Stomach (tissue), 9 donors: ENCODE results near the gene APLNR. TPM values are rescaled to one million over a fixed set of nuclear protein-coding genes. Genes with fewer than 3 reads are reported as not detected.

Experiments used
- DNase-seq, 2 donors: peaks; one replicate each; pipeline versions ENCODE4 v3.0.0 to v3.0.0-alpha.2; 2013 to 2019
- H3K27ac ChIP-seq, 5 donors: fragments of 200-600 bp in 4 of 5; sonication (generic) in 4 of 5; one replicate each; pipeline ENCODE4 v1.5.1; 2013 to 2019; ENCODE audit warnings: mild to moderate bottlenecking in 1 of 5, moderate library complexity in 1 of 5
- H3K27me3 ChIP-seq, 3 donors: fragments of 200-600 bp; sonication (generic); one replicate each; pipeline ENCODE4 v1.5.1; 2017 to 2019; ENCODE audit warnings: mixed run types in 1 of 3
- H3K36me3 ChIP-seq, 4 donors: fragments of 200-600 bp; sonication (generic); 1 replicate in 3 of 4; 2 replicates in 1 of 4; pipeline ENCODE4 v1.5.1; 2016 to 2019
- H3K4me1 ChIP-seq, 4 donors: fragments of 200-600 bp; sonication (generic); one replicate each; pipeline ENCODE4 v1.5.1; 2016 to 2019
- H3K4me3 ChIP-seq, 4 donors: fragments of 200-600 bp; sonication (generic) in 3 of 4; one replicate each; pipeline ENCODE4 v1.5.1; 2016 to 2019; ENCODE audit warnings: mild to moderate bottlenecking in 1 of 4
- H3K9me3 ChIP-seq, 4 donors: fragments of 200-600 bp; sonication (generic); one replicate each; pipeline ENCODE4 v1.5.1; 2016 to 2019
- EP300 ChIP-seq: sonication (generic); formaldehyde crosslinking; IDR thresholded peaks from one replicate; pipeline ENCODE4 v1.6.1; 2017; ENCODE audit warnings: antibody characterized with exemption
- POLR2A ChIP-seq, 4 donors: fragments of 450-650 bp; IDR thresholded peaks; one replicate each; pipeline ENCODE4 v1.6.1; 2016; ENCODE audit warnings: antibody characterized with exemption in 4 of 4, control low read depth in 2 of 4, mild to moderate bottlenecking in 1 of 4, moderate library complexity in 1 of 4
- POLR2AphosphoS5 ChIP-seq, 3 donors: sonication (generic); formaldehyde crosslinking; IDR thresholded peaks; one replicate each; pipeline ENCODE4 v1.6.1; 2016; ENCODE audit warnings: antibody characterized with exemption in 3 of 3
- WGBS, 5 donors: extraction: QIAGEN DNeasy Blood & Tissue Kit in 3 of 5; methylation state at CpG; one replicate each; pipeline versions ENCODE4 v1.1.5 to v1.1.7; 2013 to 2018; 5-methylcytosine and 5-hydroxymethylcytosine counted together
- intact Hi-C: fragments of 100-400 bp; cut with DNase I; formaldehyde crosslinking; loops from one replicate; pipeline ENCODE4 v1.15.1; 2023; ENCODE audit warnings: low total_unique reads
- polyA plus RNA-seq, 3 donors: library from polyadenylated mRNA; stranded (reverse); fragments of 200-250 nt; gene quantifications; one replicate each; pipeline ENCODE4 v1.2.3, GENCODE V29; 2013
- total RNA-seq, 5 donors: library from RNA; depleted of rRNA; stranded (reverse); fragments of >200 nt; gene quantifications; one replicate each; pipeline versions ENCODE4 v1.1.0 to v1.2.3, GENCODE V29; 2014 to 2016
- TF ChIP-seq, protein P1 (sequence below), 7 experiments: fragments of 450-650 bp in 4 of 7; fragments of 200-600 bp in 3 of 7; sonication (generic) in 3 of 7; IDR thresholded peaks; one replicate each; pipeline ENCODE4 v1.5.1; 2016 to 2019; ENCODE audit warnings: antibody characterized with exemption in 7 of 7, control low read depth in 2 of 7, mild to moderate bottlenecking in 1 of 7
- donor health status: healthy with polysubstance abuse.
- donor health status: Bipolar disorder and iron deficiency.
- donor health status: healthy.

APLNR gene
- total and polyA plus RNA-seq, 8 donors = 0.43 to 12.1 (median 1.7) TPM; not detected in 2

DNA sequence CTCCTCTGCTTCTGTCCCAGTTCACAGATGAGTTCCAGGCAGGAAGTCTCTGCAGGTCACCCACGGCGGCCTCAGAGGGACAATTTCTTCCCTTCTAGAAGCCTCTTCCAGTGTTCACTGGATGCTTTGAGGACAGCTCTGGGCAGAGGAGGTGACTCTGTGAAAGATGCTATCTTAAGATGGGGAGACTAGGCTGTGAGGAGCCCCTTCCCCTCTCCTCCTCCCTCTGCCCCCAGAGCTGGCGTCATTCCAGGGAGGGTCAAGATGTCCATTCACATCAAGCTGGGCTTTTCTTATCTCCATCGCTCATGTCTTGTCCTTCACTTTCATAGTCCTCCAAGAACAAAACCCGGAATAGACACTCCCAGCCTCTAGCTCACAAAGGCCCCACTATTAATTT is 3.3 kb downstream of the APLNR start:
- no peak overlapping the region for H3K27ac ChIP-seq
- peaks cover 0 to 4% (median 0%) of the 10 kb centered on the region in 4 donors for H3K4me1 ChIP-seq
- H3K9me3 ChIP-seq = no peaks in the 10 kb centered on the region
- H3K27me3 ChIP-seq = peaks cover 0 to 73% (median 3%) of the 10 kb centered on the region in 3 donors
- TF ChIP-seq POLR2AphosphoS5 (IDR thresholded peaks at IDR 0.05) (no peak), EP300 (no peak), POLR2A (IDR thresholded peaks at IDR 0.05) (no peak)
- TF ChIP-seq, protein P1, sequence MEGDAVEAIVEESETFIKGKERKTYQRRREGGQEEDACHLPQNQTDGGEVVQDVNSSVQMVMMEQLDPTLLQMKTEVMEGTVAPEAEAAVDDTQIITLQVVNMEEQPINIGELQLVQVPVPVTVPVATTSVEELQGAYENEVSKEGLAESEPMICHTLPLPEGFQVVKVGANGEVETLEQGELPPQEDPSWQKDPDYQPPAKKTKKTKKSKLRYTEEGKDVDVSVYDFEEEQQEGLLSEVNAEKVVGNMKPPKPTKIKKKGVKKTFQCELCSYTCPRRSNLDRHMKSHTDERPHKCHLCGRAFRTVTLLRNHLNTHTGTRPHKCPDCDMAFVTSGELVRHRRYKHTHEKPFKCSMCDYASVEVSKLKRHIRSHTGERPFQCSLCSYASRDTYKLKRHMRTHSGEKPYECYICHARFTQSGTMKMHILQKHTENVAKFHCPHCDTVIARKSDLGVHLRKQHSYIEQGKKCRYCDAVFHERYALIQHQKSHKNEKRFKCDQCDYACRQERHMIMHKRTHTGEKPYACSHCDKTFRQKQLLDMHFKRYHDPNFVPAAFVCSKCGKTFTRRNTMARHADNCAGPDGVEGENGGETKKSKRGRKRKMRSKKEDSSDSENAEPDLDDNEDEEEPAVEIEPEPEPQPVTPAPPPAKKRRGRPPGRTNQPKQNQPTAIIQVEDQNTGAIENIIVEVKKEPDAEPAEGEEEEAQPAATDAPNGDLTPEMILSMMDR (IDR thresholded peaks at IDR 0.05) = no peak
- intact Hi-C loops = no loop called here
- no peaks in the 10 kb centered on the region for H3K36me3 ChIP-seq
- WGBS, 5 donors = 58 to 75% (median 65%) methylated on average over 5 of the region's 5 CpGs
- H3K4me3 ChIP-seq = no peak overlapping the region
- no peak for DNase-seq

GRCh38 chr11:57231539-57232253 is 5.4 kb downstream of the APLNR start:
- intact Hi-C loops = no loop called here
- Histone ChIP-seq H3K9me3 (no peaks in the 10 kb centered on the region), H3K27me3 (peaks cover 0 to 66% (median 3%) of the 10 kb centered on the region in 3 donors), H3K27ac (no peak overlapping the region), H3K36me3 (no peaks in the 10 kb centered on the region), H3K4me3 (no peak overlapping the region), H3K4me1 (no peaks in the 10 kb centered on the region)
- WGBS, 5 donors = 45 to 57% (median 50%) methylated on average over 3 of the region's 3 CpGs
- no peak for DNase-seq
- TF ChIP-seq, protein P1 (IDR thresholded peaks at IDR 0.05) = no peak
- TF ChIP-seq EP300 (no peak), POLR2AphosphoS5 (IDR thresholded peaks at IDR 0.05) (no peak), POLR2A (IDR thresholded peaks at IDR 0.05) (no peak)

DNA sequence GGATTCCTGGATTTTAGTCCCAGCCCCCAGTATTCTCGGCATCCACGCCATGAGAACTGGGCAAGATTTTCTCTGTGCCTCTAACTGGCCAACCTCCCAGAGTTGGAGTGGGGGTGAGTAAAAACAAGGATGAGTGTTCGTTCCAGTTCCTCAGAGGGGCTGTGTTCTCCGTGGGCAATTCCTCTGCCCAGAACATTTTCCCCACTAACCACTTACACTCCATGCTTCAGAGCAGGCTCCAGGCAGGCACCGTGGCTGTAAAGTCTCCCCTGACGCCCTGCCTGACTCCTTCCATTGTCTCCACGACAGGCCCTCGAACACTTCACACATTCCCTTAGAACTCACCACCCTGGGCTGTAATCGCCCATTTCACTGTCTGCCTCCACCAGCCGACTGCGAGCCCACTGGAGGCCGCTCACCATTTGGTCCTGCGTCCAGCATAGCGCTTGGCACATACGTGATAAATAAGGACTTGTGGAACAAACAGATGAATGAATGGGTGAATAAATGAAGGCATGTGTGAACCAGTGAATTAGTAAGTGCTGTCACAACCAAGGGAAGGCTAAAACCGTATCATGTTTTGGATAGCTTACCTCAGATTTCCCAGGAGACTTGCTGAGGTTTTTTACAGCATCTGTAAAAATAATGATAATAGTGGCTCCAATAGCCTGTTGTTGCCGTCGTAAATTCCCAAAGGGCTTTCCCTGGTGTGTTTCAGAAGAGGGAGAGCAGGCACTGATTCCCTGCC is 6.1 kb downstream of the APLNR start:
- 48 to 59% (median 50%) methylated on average over 18 of the region's 18 CpGs for WGBS, 5 donors
- no peaks in the 10 kb centered on the region for H3K36me3 ChIP-seq
- DNase-seq = no peak
- H3K27ac ChIP-seq = no peak overlapping the region
- H3K4me3 ChIP-seq = no peak overlapping the region
- intact Hi-C loops = no loop called here
- TF ChIP-seq, protein P1 (IDR thresholded peaks at IDR 0.05) = no peak
- no peak for TF ChIP-seq POLR2A (IDR thresholded peaks at IDR 0.05)
- TF ChIP-seq POLR2AphosphoS5 (IDR thresholded peaks at IDR 0.05) = no peak
- no peak for TF ChIP-seq EP300
- peaks cover 0 to 59% (median 3%) of the 10 kb centered on the region in 3 donors for H3K27me3 ChIP-seq
- no peaks in the 10 kb centered on the region for H3K9me3 ChIP-seq
- H3K4me1 ChIP-seq = no peaks in the 10 kb centered on the region

GRCh38 chr11:57230316-57230715 is 6.7 kb downstream of the APLNR start:
- WGBS, 5 donors = 52 to 73% (median 64%) methylated on average over 5 of the region's 5 CpGs
- H3K27me3 ChIP-seq = peaks cover 0 to 53% (median 3%) of the 10 kb centered on the region in 3 donors
- no peak overlapping the region for H3K27ac ChIP-seq
- TF ChIP-seq POLR2A (IDR thresholded peaks at IDR 0.05) (no peak), POLR2AphosphoS5 (IDR thresholded peaks at IDR 0.05) (no peak), EP300 (no peak)
- TF ChIP-seq, protein P1 (IDR thresholded peaks at IDR 0.05) = no peak
- no peaks in the 10 kb centered on the region for H3K4me1 ChIP-seq
- H3K4me3 ChIP-seq = no peak overlapping the region
- intact Hi-C loops = no loop called here
- H3K36me3 ChIP-seq = no peaks in the 10 kb centered on the region
- DNase-seq = no peak
- H3K9me3 ChIP-seq = no peaks in the 10 kb centered on the region
